OCI-LY1 (cell line): ENCODE measurements around the gene ELAVL3.

Experiments used
- EZH2 ChIP-seq: fragments of 200-600 bp; sonication (generic), shearing (Covaris generic); IDR thresholded peaks from 2 replicates; pipeline ENCODE4 v1.8.0; 2017; ENCODE audit warnings: borderline replicate concordance, mixed run types, mild to moderate bottlenecking, antibody characterized with exemption, low read length, moderate library complexity, mixed read lengths
- TF ChIP-seq, protein P1 (sequence below): fragments of 200-600 bp; sonication (generic), shearing (Covaris generic); IDR thresholded peaks from 2 replicates; pipeline ENCODE4 v1.5.1; 2017; ENCODE audit warnings: mild to moderate bottlenecking, antibody characterized with exemption, low read length, moderate library complexity, mixed read lengths

- TF ChIP-seq, protein P1, sequence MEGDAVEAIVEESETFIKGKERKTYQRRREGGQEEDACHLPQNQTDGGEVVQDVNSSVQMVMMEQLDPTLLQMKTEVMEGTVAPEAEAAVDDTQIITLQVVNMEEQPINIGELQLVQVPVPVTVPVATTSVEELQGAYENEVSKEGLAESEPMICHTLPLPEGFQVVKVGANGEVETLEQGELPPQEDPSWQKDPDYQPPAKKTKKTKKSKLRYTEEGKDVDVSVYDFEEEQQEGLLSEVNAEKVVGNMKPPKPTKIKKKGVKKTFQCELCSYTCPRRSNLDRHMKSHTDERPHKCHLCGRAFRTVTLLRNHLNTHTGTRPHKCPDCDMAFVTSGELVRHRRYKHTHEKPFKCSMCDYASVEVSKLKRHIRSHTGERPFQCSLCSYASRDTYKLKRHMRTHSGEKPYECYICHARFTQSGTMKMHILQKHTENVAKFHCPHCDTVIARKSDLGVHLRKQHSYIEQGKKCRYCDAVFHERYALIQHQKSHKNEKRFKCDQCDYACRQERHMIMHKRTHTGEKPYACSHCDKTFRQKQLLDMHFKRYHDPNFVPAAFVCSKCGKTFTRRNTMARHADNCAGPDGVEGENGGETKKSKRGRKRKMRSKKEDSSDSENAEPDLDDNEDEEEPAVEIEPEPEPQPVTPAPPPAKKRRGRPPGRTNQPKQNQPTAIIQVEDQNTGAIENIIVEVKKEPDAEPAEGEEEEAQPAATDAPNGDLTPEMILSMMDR, result no peak
- TF ChIP-seq EZH2, result no peak
Measured at GRCh38 chr19:11465600-11465999, 15.2 kb downstream of the ELAVL3 start.
